HG03460 (cell line): Measurements from ENCODE around the gene TMIE.

Experiments used
- ATAC-seq: cut with Tn5 transposase; IDR thresholded peaks from one replicate; pipeline ENCODE4 v1.9.1; 2021; ENCODE audit not compliant: unreplicated experiment

TMIE gene

DNA sequence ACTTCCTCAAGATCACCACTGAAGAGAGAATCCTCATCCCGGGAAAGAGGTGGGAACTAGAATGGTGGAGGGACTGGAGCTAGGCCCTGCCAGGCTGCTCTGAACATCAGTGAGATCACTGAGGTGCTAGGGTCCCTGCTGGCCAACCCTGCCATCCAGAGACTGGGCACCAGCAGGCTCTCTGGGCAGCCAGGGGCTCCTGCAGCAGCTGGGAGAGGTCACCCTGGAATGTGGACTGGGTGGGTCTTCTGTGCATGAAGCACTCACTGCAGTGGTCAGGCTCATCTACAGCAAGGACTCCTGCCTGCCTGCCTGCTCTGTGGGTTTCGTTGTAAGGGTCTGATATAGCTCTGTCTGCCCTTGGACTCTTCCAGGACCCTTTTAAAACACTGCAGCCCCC, 32.6 kb upstream of the TMIE start:
- ATAC-seq: no peak

DNA sequence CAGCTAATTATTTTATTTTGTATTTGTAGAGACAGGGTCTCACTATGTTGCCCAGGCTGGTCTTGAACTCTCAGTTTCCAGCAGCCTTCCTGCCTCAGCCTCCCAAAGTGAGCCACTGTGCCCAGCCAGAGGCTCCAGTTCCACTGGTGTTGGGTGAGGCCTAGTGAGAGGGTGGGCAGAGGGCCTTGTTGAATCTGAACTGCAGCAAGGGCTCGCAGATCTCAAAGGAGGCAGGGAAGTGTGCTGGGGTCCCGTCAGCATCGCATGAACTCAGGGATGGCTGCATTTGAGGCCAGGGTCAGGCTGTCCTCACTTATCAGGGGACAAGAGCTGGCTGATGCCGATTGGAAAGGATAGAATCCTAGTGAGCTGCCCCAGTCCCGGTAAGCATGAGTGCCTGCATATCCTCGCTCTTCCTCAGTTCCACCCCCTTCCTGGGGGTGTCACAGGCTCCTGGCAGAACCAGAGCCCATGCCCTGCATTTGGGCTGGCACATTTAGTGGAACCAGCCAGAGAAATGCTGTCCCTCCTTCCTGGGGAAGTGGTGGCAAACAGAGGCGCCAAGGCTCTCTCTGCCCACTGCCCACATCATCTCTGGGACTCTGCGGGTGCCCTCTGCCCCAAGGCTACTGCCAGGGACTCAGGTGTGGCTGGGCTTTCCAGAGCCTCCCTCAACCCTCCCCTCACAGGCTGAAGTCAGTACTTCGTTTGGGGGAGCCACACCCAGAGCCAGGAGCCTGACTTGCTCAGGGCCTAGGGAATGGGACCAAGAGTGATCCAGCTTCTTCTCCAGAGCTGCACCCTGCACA, 31.8 kb upstream of the TMIE start:
- ATAC-seq: no peak

DNA sequence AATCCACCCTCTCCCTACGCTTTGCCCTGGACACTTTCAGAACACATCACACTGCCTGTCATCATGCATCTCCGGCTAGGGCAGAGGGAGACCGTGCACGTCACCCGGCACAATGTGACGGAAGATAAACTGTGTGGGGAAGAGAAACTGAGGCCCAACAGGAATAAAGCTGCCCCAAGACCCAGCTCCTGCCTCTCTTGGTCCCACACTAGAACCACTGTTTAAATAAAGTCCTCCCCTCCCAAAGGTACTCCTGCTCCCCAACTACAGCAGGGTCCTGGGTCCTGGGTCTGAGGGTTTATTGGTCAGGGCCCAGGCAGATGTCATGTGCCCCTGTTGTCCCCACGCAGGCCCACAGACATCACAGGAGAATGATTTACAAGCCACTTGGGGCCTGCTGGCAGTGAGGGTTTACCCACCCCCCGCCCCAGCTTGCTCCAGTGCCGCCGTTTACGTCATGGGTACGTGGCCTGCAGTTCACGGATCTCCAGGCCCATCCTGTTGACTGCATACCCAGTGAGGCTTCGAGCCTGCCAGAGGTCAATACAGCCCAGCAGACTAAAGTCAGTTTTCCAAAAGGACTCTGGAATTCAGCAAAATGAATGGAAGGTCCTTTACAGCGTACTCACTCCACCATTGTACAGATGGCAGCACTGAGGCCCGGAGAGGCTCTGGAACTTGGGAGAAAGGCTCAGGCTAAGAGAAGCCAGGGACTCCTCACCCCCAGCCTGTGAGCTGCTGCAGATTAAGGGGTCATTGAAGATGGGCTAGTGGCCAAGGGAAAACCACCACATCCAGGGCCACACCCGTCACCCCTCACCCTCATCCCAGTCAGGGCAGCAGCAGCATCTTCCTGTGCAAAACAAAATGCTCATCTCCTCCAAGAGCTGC, 30.9 kb upstream of the TMIE start:
- no peak for ATAC-seq

DNA sequence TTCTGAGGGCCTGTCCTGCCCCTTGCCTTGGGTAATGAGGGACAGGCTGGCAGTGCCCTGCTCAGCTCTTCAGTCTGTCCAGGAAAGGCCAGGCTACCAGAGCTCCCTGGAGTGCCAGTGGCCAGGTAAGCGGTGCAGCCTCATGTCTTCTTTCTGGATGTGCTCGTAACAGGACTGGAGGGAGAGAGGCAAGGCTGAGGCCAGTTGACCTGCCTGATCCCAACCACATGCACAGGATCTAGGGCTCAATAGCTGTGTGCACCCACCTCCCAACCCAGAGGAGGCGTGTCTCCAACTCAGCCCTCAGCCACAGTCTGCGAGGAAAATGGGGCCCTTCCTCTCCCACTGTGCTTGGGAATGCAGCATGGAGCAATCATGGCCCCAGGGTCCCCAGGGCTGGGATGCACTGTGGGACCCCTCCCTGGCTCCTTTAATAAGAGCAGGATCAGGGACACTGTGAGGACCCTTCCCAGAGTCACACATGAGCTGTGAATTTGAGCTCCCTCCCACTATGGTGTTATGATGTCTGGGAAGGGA, 30.2 kb upstream of the TMIE start:
- ATAC-seq: no peak

DNA sequence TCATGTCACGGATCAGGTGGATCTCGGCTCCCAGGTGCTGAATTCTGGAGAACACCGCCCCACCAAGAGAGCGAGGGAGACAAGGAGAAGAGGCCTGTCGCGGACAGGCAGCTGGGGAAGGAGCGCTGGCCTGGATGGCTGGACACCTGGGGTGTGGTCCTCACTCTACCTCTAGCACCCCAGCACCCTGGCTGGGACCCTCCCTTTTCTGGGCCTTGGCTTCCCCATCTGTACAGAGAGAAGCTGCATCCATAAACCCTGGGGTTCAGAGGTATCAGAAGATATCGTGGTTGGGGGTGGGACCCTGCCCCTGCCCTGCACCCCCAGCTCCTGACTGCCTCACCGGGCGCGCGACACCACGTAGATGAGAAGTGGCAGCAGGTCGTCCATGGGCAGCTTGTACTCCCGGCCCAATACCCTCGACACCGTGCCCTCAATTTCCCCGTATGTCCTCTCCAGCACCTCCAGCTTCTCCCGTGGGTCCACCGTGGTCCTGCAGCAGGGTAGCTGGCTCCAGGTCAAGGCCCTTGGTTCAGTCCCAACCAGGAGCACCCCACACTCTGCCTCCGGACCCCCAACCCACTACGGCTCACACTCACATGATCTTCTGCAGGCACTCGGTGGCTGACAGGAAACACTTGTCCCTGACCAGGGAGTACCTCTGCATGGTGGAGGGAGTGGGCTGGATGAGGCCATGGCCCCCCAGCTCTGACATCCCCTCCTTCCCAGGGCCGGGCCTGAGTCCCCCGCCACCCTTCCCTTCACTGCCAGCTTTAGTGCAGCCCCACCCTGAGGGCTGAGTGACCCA, 29.4 kb upstream of the TMIE start:
- ATAC-seq: no peak

DNA sequence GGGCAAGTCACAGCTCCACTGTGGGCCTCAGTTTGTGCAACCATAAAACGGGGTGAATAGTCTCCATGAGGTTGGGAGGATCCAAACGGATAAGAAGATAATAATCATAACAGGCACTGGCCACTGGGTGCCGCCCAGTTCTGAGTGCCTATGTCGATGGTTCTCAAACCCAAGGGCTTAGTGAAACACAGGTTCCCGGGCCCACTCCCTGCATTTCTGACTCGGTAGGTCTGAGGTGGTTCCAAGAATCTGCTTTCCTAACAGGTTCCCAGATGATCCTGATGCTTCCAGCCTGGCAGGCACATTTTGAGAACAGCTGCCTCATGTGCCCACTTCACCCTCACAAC, 28.9 kb upstream of the TMIE start:
- ATAC-seq: no peak

DNA sequence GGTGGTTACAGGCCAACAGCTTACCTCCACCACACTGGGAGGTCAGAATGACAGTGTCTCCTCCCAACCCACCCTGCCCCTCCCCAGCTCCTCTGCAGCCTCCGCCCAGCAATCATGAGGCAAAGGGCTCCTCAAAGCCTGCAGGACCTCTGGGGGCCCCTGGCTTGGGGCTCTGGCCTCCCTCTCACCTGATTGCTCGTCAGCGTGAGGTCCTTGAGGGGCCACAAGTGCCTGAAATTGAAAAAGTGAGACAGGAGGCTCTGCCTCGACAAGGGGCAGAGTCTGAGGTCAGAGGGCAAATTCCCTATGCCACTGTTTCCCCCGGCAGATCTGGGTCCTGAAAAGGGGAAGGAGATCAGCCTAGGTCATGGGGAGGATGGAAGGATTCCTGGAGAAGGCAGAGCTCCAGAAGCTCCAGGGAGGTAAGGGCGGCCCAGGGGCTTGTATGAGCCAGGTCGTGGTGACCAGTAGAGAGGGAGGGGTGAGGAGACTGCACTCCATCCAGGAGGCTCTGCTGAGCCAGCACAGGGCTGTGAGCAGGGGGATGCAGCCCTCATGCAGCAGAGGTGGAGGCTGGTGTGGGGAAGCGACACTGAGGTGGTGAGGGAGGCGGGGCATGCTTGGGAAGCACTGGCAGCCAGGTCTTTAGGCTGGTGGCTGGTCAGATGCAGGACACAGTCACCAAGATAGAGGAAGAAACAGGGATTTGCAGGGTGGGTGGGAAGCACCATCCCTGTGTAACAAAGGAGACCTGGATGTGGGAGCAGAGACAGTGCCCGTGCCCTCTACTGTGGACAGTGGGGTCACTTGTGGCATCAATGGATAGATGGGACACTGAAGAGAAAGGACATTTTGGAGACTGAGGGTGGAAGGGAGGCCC, 27.8 kb upstream of the TMIE start:
- ATAC-seq: no peak

DNA sequence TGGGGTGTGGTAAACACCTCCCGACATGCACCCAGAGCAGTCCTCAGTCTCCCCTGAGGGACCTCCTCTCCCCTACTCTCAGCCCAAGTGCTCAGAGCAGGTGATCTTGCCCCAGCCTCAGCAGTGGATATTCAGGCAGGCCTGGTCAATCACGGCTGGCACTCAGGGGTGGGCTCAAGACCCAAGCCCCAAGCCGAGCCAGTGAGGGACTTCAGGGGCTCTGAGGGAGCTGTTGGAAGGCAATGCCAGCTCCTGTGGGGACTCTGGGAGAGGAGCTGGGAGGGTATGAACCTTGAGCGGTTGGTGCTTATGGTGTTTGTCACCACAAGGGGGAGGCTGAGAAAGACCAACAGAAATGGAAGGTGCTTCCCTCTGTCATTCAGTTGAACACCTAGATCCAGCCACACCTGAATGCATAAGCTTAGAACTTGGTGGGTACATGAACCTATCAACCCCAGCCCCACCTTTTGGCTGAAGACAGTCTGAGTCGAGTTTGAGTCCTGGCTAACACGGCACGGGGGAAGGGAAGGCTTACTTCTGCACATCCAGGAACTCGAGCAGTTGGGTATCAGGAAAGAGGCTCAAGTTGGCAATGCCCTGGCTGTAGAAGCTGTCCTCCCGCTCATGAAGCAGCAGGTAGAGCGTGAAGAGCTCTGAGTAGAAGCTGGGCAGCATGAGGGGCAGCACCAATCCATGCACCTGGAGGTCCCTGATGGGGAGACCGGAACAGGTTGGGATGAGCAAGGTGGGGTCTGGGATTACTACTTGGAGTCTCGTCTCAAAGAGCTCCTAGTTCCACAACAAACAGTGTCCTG, 27.0 kb upstream of the TMIE start:
- no peak for ATAC-seq

DNA sequence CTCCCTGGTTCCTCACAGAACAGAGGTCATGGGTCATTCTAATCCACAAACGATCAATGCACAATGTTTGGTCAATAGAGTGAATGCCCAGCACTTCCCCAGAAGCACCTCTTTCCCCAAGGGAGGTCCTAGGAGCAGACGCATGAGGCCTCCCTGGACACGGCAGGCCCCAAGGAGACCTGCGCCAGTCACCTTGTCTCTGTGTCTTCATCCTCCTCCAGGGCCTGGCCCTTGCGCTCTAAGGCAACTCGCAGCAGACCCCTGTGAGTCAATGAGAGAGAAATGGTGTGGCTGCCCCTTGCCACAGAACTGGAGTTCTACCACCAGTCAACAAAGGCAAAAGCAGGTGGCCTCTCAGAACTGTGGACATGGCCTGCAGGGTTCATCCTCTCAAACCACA, 25.8 kb upstream of the TMIE start:
- ATAC-seq: no peak

DNA sequence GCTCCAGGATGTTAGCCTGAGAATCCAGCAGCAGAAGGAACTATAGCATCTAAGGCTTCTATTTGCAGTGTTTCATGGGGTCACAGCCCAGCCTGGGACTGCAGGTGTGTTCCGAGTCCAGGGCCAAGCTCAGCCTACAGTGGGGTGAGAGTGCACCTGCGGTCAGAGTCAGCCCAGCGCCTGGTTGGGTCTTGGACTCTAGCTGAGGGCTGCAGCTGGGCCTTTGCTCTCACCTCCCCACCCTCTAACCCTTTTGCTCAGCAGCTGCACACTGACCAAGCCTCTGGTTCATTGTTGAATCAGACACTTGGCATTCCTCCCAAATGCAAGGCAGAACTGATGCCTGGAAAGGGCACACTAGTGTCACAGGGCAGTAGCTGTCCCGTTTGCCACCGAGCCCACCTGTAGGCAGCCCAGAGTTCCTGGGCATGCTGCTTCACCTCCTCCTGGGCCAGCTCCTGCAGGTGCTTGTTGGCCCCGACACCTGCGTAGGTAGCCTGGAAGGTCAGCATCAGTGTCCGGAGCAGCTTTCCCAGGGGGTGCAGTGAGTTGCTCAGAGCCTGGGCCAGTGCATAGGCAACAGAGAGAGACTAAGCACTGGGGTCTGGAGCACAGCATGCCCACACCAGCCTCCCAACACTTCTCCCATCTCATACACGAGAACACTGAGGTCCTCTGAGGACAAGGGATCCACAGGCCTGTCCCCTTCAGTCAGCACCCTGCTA, 25.2 kb upstream of the TMIE start:
- ATAC-seq: no peak

DNA sequence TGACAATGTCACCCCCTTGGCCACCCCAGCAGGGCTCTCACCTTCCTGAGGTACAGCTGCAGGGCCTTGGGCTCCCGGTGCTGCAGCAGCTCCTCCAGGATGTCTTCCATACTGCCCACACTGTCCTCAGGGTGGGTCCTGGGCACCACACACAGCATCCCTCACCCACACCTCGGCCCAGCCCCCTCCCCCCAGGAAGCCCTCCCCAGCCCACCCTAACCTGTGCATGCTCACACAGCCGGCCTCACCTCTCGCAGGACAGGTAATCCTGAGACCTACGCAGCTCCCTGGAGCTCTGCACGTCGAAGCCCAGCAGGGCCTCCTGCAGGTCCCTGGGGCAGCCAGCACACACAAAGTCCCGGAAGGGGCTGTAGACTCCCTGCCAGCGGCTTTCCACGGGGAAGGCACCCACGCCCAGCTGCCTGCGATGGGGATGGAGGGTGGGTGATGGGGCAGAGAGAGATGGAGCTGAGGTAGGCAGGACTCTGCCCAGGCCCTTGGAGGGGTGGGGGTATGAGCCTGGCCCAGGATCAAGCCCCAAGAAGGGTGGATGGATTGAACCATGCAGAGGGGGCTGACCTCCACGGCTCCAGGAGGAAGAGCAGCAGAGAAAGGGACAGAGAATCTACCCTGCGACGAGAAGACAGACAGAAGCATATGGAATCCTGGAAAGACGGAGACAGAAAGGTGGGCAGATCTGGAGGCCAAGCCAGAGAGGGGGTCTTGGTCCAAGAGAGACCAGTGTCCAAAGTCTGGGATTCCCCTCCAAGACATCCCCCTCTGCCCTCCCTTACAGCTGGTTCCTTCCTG, 24.4 kb upstream of the TMIE start:
- ATAC-seq: no peak

DNA sequence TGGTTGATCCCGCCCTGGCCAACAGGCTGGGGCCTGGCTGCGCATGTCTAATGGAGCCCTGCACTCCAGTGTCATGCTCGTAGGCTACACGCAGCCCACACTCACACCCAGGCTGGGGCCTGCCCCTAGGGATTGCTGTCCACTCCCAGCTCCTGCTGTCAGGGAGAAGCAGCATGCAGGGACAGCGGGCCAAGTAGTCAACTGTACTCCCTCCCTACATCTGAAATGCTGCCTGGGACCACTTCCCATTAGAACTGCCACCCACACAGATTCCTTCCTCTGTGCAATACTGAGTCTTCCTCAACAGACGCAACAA, 23.8 kb upstream of the TMIE start:
- ATAC-seq: no peak

DNA sequence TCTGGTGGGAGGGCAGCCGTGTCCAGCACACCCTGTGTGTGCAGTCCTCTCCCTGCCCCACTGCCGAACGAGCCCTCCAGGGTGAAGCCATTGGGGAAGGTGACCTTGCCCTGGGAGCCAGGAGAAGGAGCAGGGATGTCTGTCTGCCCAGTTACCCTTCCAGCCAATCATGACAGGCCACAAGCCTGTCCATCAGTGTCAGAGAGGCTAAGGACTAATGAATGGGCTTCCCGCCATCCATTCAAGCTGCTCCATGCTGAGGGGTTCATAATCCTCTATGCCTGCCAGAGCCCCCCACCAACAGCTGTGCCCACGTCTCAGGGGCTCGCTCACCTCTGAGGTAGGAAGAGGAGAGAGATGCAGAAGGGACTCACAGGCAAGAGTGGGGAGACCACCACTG, 22.9 kb upstream of the TMIE start:
- no peak for ATAC-seq

DNA sequence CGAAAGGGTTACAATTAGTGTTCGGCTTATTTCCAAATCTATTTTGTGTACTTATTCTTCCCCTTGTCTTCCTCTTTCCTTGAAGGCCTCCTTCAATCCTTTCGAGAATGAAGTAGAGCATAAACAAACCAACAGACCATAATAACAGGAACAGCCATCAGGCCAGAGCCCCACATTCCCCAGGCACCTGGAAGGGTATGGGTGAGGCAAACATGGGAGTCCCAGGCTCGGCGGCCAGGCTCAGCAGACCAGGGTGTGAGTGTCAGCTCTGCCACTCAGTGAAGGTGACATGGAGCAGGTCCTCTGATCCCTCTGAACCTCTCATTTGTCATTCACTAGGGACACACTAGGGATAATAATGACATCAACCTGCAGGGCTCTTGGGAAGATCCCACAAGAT, 21.5 kb upstream of the TMIE start:
- ATAC-seq: no peak

DNA sequence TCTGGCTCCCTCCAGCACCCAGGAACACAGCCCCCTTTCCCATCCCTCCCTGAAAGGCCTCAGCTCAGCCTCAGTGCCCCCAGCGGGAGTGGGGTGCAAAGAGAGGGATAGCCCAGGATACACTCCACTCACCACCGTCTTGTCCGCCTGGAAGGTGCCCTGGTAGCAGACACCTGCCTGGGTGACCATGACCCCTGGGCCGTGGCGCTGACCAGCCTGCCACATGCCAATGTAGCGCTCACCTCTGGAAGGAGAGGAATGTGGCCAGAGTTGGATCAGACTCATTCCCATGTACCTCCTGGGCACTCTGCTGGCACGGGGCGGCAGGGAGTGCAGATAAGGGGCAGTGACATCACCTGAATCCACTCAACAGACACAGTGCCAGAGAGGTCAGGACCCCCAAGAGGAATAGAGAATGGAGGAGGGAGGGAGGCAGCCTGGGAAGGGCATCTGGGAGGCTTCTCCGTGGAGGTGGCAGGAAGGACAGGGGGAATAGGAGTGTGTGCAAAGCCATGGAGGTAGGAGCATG, 20.8 kb upstream of the TMIE start:
- ATAC-seq: no peak

DNA sequence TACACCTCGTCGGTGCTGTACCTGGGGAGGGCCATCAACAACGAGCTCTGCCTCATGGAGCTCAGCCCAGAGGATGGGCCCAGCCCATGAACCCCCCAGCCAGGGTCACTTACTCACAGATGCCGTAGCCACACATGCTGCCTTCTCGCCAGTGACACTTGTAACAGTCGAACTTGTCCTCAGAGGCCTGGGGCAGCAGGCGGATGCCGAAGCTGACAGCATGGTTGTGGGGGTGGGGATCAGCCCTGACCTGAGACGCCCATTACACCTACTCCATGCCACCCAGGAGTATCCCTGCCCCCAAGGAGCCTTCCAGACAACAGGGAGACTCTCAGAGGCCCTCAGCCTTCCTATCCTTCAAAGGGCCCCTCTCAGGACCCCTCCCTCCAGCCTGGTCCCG, 19.8 kb upstream of the TMIE start:
- ATAC-seq: no peak

DNA sequence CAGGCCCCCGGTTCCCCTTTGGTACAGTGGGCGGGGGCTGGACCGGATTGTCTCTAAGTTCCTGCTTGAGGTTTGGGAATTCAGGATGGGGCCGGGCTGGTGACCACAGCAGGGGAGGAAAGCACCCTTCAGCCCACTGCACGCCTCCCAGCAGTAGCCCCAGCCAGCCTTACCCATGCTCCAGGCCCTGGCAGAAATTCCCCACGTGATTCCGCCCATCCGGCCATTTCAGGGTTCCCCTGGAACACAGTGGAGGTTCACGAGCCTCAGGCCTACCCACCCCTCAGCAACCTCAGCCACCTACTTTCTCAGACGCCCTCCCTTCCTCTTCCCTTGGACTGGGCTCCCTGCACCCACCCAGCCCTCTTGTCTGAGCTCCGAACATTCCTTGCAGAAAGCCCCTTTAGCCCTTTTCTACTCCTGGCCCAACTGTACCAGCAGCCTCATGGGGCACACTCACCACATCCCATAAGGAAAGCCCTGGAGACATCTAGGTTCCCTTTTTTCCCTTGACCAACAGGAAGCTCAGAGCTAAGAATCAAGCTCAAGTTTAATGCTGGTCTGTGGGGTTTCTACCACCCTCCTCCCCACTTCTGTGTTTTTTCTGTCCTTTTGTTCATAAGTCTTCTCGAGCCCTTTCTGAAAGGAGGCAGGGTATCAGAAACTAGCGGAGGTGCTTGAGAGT, 19.2 kb upstream of the TMIE start:
- ATAC-seq: no peak
